Muscle of arm (tissue), 12 donors: ENCODE results near the gene LTV1. TPM values are rescaled to one million over a fixed set of nuclear protein-coding genes. Genes with fewer than 3 reads are reported as not detected.
A peak's percentile ranks its signal among the peaks of the same experiment; 100 is the strongest.
"Not testable (repeated sequence)": the region's sequence is repeated elsewhere in the genome, so short reads cannot be mapped to it uniquely, and the experiment has no call there.

Experiments used
- DNase-seq: peaks from one replicate; pipeline ENCODE4 v3.0.0-alpha.2; 2013
- polyA plus RNA-seq, 12 donors: library from polyadenylated mRNA; unstranded; fragments of 120-200 nt; gene quantifications; one replicate each; pipeline ENCODE4 v1.2.1, GENCODE V29; 2013; ENCODE audit not compliant: insufficient read length in 12 of 12

LTV1 gene
- polyA plus RNA-seq, 12 donors, result 32.5 to 57.7 (median 47.7) TPM; not detected in 1

DNA sequence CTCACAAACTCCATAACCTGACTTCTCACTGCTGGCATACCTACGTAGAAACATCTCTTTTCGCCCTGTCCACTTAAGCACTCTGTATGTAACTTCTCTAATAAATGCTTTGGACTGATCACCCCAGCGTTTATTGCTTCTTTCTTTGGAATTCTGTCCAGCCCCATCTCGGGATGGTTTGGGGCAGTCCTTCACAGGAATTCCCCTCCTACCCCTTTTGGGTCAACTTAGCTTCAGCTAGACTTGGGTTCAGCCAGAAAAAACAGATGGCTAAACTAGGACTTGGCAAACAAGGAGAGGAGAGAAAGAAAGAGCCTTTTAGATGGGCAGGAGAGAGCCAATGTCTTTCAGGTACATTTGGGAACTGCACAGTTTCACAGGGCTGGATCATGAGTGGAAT is 3.9 kb upstream of the LTV1 start:
- DNase-seq, result no peak

DNA sequence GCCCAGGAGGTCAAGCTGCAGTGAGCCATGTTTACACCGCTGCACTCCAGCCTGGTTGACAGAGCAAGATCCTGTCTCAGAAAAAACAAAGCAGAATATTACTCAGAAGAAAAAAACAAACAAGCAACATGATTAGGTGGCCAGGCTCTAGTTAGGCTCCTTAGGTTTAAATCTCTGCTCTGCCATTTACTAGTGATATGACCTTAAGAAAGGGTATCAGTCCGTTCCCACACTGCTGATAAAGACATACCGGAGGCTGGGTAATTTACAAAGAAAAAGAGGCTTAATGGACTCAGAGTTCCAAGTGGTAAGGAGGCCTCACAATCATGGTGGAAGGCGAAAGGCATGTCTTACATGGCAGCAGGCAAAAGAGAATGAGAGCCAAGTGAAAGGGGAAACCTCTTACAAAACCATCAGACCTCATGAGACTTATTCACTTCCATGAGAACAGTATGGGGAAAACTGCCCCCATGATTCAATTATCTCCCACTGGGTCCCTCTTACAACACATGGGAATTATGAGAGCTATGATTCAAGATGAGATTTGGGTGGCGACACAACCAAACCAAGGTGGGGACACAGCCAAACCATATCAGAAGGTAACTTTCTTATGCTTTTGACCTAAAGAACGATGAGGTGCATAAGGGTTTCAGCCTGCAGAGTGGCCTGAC is 2.4 kb upstream of the LTV1 start:
- DNase-seq, result no peak

- DNase-seq, result no peak
These were observed 657 bp upstream of the LTV1 start for GRCh38 chr6:143842461-143842901.

DNA sequence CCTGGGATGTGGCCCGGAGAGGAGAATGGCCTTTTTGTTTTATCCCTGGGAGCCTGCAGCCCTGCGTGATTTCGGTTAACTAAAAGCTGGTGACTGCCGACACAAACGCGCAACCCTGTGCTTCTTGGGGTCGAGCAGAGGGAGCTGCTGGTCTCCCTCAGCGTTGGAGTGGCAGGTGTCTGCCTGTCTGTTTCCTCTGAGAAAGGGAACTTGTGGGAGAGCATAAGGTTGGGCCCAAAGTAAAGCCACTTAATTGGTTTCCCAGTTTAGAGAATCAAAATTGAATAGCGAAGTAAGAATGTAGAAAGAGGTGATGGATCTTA is 500 bp downstream of the LTV1 start:
- DNase-seq, result no peak

DNA sequence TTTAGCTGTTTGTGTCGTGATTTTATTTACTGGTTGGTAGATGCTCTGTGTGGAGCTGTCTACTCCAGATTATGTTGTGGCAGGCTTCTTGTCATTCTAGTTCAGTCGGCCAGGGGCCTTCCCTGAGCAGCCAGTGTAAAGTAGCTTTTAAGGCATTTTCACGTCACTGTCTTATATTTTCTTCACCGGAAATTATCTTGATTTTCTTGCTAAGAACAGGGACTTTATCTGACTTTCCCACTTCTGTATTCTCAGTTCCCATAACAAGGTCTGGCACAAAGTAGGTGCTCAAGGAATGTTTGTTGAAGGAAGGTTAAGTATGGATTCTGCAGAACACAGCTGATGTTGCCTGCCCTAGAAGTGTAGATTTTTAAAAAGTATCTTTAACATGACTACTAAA is 868 bp downstream of the LTV1 start:
- DNase-seq, result no peak

DNA sequence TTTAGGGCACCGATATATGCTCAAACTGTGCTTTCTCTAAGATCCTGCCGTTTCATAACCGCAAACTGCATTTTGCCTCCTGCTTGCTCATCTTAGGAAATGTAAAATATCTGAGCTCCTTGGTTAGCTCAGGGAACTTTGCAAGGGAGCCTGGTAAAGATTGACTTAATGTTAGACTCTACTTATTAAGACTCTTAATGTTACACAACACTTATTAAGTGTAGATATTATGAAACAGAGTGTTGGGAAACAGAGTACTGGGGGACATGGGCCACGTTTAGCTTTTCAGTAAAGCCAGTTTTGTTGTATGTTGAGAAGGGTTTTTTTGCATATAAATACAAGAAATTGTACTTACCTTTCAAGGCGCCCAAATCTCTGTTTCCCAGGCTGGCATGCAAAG is 1.9 kb downstream of the LTV1 start:
- DNase-seq, result no peak

- DNase-seq, result not testable (repeated sequence)
These were observed 8.6 kb downstream of the LTV1 start for GRCh38 chr6:143851706-143852105.

DNA sequence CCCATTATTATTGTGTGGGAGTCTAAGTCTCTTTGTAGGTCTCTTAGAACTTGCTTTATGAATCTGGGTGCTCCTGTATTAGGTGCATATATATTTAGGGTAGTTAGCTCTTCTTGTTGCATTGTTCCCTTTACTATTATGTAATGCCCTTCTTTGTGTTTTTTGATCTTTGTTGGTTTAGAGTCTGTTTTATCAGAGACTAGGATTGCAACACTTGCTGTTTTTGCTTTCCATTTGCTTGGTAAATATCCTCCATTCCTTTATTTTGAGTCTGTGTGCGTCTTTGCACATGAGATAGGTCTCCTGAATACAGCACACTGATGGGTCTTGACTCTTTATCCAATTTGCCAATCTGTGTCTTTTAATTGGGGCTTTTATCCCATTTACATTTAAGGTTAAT is 11.9 kb downstream of the LTV1 start:
- DNase-seq, result not testable (repeated sequence)

- DNase-seq, result not testable (repeated sequence)
These were observed 13.6 kb downstream of the LTV1 start for GRCh38 chr6:143856762-143857161.

- DNase-seq, result no peak
These were observed 14.5 kb downstream of the LTV1 start for GRCh38 chr6:143857651-143858050.

DNA sequence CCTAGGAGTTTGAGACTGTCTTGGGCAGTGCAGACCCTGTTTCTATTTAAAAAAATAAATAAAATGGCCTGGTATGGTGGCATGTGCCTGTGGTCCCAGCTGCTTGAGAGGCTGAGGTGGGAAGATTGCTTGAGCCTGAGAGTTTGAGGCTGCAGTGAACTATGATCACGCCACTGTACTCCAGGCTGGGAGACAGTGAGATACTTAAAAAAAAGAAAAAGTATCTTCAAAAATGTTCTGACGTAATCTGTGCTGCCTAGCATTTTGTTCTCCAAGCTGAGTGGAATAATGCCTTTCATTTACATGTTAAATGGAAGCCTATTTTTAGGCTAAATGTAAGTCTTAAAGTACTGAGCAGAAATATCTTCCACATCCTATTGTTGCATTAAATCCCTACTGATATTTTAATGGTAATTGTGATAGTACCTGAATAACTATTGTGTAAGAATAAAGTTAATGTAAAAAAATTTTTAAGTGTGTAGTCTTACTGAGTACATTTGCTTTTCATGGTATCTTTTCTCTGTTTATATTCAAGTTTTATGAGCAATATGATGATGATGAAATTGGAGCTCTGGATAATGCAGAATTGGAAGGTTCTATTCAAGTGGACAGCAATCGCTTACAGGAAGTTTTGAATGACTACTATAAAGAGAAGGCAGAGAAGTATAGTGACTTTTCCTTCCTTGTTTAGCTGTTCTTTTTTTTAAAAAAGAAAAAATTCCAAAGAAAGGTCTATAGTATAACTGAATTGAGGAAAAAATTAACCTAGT is 16.9 kb downstream of the LTV1 start:
- no peak for DNase-seq

DNA sequence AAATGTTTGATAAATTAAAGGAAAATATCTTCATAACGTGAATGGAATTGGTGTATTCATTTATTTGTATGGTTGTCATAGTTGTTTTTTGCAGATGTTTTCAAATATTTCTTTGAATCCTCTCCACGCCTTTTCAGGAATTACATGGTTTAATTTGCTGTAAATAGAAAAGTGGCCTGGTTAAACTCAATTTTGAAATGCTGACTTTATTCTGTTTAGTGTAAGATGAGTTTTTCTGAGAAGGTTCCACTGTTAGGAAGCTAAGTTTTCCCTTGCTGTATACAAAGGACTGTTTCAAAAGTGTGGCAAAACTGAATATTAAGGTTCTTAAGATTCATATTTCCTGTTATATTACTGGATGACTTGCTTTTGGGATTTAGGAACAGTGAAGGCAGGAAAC is 20.6 kb downstream of the LTV1 start:
- no peak for DNase-seq

DNA sequence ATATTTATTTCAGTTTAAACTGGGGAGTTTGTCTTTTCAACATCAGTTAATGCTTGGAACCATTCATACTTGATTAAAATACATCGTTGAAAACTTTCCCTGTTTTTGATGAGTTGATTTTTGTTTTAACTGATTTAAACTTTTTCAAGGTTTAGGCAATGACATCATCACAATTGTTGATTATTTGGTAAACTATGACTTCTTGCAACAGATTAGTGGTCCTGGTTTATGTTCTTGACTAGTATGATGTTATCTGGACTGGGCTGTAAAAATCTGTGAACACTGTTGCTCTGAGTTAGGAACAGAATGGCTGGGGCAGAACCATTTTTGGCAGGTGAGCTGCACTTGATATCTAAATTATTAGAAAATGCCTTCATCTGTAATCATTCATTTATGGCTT is 21.1 kb downstream of the LTV1 start, which contains the start of gene ZC2HC1B:
Gene ZC2HC1B (plus strand): TSS at position 241 of the 400 bp plus-strand sequence. CDS start 66 bp downstream, at position 307.
- DNase-seq, result no peak

- DNase-seq, result no peak
These were observed 24.1 kb downstream of the LTV1 start for GRCh38 chr6:143867236-143867635.

DNA sequence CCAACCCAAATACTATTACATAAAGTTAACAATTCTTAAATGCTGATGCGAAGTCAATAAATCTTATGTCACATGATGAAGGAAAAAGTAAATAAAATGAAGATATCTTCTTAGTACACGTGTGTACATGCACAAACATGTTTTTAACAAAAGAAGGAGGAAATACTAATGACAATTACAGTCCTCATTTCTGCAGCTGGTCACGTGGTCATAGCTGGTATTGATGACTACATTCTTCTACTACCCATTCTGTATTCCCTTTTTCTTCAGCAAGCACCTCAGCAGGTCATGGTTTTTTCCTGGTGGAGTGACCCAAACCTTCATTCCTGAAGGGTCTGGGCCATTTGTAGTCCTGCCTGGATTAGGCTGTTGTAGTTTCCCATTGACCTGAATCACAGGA is 25.7 kb downstream of the LTV1 start:
- DNase-seq, result not testable (repeated sequence)

GRCh38 chr6:143871202-143871730 is 28.1 kb downstream of the LTV1 start:
- DNase-seq, result not testable (repeated sequence)

DNA sequence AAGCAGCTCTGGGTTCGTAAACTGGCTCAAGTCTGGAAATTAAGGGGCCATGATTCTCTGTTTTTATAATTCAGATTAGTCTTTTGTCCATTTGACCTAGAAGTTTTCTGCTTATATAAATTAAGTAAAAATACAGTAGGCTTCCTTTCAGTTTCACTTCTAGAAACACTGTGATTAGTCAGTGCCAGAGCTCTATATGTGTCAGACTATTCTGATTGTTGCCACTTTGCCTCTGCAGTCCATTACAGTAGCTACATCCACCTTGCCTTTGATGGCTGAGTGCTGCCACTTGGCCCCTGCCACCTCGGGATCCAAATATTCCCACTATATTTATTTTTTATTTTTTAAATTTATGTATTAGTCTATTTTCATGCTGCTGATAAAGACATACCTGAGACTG is 29.1 kb downstream of the LTV1 start:
- DNase-seq, result no peak

DNA sequence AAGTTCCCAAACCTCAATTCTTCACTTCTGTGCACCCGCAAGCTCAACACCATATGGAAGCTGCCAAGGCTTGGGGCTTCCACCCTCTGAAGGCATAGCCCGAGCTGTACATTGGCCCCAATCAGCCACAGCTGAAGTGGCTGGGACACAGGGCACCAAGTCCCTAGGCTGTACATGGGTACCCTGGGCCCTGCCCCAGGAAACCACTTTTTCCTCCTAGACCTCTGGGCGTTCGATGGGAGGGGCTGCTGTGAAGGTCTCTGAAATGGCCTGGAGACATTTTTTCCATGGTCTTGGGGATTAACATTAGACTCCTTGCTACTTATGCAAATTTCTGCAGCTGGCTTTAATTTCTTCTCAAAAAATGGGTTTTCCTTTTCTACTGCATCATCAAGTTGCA is 30.5 kb downstream of the LTV1 start:
- not testable (repeated sequence) for DNase-seq

- not testable (repeated sequence) for DNase-seq
These were observed 31.4 kb downstream of the LTV1 start for GRCh38 chr6:143874503-143874902.

DNA sequence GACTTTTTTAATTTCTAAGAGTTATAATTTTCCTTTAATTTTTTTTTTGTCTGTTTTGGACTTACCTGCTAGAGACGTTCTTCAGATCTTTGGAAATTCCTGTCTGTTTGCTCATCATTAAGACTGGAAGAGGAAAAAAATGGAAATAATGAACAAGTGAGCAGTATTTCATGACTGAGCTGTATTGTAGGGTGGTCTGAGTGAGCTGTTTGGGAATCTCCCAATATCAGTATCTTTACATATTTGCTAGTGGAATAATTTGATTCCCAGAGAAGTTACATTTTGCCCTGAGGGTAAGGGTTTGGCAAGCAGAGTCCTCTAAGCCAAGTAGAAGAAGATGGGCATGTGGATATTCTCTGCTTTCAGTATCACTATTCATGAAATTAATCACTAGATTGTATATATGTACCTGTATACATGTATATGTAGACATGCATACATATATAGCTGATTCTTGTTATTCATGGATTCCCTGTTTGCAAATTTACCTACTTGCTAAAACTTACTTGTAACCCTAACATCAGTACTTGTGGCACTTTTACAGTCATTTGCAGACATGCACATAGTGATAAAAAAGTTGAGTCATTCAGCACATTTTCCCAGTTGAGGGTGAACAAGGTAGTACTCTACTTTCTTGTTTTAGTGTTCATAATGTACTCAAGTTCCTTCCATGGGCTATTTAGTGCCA is 34.6 kb downstream of the LTV1 start:
- no peak for DNase-seq

- DNase-seq, result no peak
These were observed 35.2 kb downstream of the LTV1 start for GRCh38 chr6:143878272-143878760.

GRCh38 chr6:143880412-143880811 is 37.3 kb downstream of the LTV1 start:
- peak; percentile 61 for DNase-seq
